Measurements from ENCODE around the gene A2M. TPM values are rescaled to one million over a fixed set of nuclear protein-coding genes. Genes with fewer than 3 reads are reported as not detected.
A peak's percentile ranks its signal among the peaks of the same experiment; 100 is the strongest.

The A2M gene
- total and polyA plus RNA-seq, 9 of the 15 experiments (the other 6 are each of a cell fraction or from before 2014, with no cell fraction given), result 0.08 to 2.3 TPM; not detected in 7

DNA sequence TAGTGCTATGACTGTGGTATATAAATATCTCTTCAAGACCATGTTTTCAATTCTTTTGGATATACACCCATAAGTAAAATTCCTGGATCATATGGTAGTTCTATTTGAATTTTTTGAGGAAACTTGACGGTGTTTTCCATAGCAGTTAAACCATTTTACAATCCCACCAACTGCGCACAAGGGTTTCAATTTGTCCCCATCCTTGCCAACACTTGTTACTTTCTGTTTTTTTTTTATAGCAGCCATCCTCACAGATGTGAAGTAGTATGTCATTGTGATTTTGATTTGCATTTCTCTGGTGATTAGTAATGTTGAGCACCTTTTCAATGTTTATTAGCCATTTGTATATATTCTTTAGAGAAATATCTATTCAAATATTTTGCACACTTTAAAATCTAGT, 14.5 kb upstream of the A2M start:
- peaks cover 16 to 18% of the 10 kb centered on the region in 2 experiments; a peak in 3 of 5 replicates for H3K27me3 ChIP-seq (ENCODE audit: control insufficient read depth in 2 of 2, insufficient read depth in 2 of 2, low read length in 2 of 2)
- intact Hi-C loops (cut with micrococcal nuclease), result no loop called here
- H2AFZ ChIP-seq (ENCODE audit: low read depth, low read length), result no peak overlapping the region
- no peak overlapping the region for H3K9ac ChIP-seq (ENCODE audit: insufficient read depth in 1 of 2, low read depth in 2 of 2, low read length in 2 of 2)
- no peak overlapping the region for H3K4me2 ChIP-seq (ENCODE audit: insufficient read depth, low read length)
- no peaks in the 10 kb centered on the region for H3K9me1 ChIP-seq (ENCODE audit: control insufficient read depth, insufficient read depth, low read length)
- FAIRE-seq (no peak), ATAC-seq (no peak), DNase-seq (ENCODE audit: extremely low read depth in 1 of 4, low spot score in 3 of 4) (no peak)
- no peaks in the 10 kb centered on the region for H3K79me2 ChIP-seq (ENCODE audit: control insufficient read depth, insufficient read depth, low read length)
- no peak for TF ChIP-seq PCBP2 (IDR thresholded peaks at IDR 0.05; ENCODE audit: low read depth, low read length, poor library complexity, severe bottlenecking)
- H3K4me3 ChIP-seq, result no peak overlapping the region
- H3K9me3 ChIP-seq (replicated peaks; ENCODE audit: control insufficient read depth, insufficient read depth, low read depth, low read length), result no peaks in the 10 kb centered on the region
- H3K36me3 ChIP-seq (ENCODE audit: control insufficient read depth, insufficient read depth, low read length), result no peaks in the 10 kb centered on the region
- H3K27ac ChIP-seq (ENCODE audit: extremely low read depth, low read depth, low read length), result no peak overlapping the region
- in situ Hi-C loops (cut with MboI), result no loop called here
- H4K20me1 ChIP-seq (replicated peaks; ENCODE audit: control insufficient read depth, insufficient read depth, low read length), result no peaks in the 10 kb centered on the region
- ChIA-PET CTCF (ENCODE audit: low intra/inter-chr PET ratio) (no interaction called here), POLR2A (no interaction called here)
- WGBS (ENCODE audit: insufficient coverage, low coverage, missing lambda C conversion rate), result 0% methylated on average over 2 of the region's 2 CpGs
- H3K4me1 ChIP-seq (replicated peaks in 1 of 2; ENCODE audit: control insufficient read depth in 2 of 2, insufficient read depth in 2 of 2, low read length in 2 of 2), result peaks cover 0 to 7% of the 10 kb centered on the region in 2 experiments; a peak in 1 of 5 replicates
- BruUV-seq (replicated peaks), result no TSS peak

DNA sequence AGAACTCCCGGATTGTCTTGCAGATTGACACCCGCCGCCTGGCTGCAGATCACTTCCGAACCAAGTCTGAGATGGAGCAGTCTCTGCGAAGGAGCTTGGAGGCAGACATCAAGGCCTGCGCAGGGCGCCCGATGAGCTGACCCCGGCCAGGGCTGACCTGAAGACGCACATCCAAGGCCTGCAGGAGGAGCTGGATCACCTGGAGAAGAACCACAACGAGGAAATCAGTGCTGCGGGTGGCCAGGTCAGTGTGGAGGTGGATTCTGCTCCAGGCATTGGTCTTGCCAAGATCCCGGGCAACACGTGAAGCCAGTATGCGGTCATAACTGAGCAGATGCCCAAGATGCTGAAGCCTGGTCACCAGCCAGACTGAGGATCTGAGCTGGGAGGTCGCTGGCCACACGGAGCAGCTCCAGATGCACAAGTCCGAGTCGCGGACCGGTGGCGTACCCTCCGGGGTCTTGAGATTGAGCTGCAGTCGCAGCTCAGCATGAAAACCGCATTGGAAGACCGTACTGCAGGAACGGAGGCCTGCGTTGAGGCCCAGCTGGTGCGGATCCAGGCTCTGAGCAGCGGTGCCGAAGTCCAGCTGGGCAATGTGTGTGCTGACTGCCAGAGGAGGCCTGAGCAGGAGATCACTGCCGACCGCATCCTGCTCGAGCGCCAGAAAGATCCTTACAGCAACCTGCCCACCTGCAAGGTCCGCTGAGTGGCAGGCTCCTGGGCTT, 12.4 kb upstream of the A2M start:
- intact Hi-C loops (cut with micrococcal nuclease) (no loop called here), in situ Hi-C loops (cut with MboI) (no loop called here)
- 1% methylated on average over 31 of the region's 36 CpGs for WGBS (ENCODE audit: insufficient coverage, low coverage, missing lambda C conversion rate)
- peaks cover 0 to 4% of the 10 kb centered on the region in 2 experiments; a peak in 1 of 5 replicates for H3K4me1 ChIP-seq (replicated peaks in 1 of 2; ENCODE audit: control insufficient read depth in 2 of 2, insufficient read depth in 2 of 2, low read length in 2 of 2)
- POLR2A ChIA-PET, result interaction anchor here (0.6 kb wide), 1 partner anchor 549 kb away, joined by 3 read pairs; no protein-coding TSS in a partner anchor
- DNase-seq (ENCODE audit: extremely low read depth in 1 of 4, low spot score in 3 of 4) (no peak), FAIRE-seq (no peak), ATAC-seq (no peak)
- no peaks in the 10 kb centered on the region for H3K9me3 ChIP-seq (replicated peaks; ENCODE audit: control insufficient read depth, insufficient read depth, low read depth, low read length)
- no TSS peak for BruUV-seq (replicated peaks)
- H3K36me3 ChIP-seq (ENCODE audit: control insufficient read depth, insufficient read depth, low read length), result no peaks in the 10 kb centered on the region
- H3K4me2 ChIP-seq (ENCODE audit: insufficient read depth, low read length), result no peak overlapping the region
- H2AFZ ChIP-seq (ENCODE audit: low read depth, low read length), result no peak overlapping the region
- H3K9ac ChIP-seq (ENCODE audit: insufficient read depth in 1 of 2, low read depth in 2 of 2, low read length in 2 of 2), result no peak overlapping the region; a peak in 1 of 4 replicates
- CTCF ChIA-PET (ENCODE audit: low intra/inter-chr PET ratio), result no interaction called here
- H3K4me3 ChIP-seq, result no peak overlapping the region
- H3K79me2 ChIP-seq (ENCODE audit: control insufficient read depth, insufficient read depth, low read length), result no peaks in the 10 kb centered on the region
- H4K20me1 ChIP-seq (replicated peaks; ENCODE audit: control insufficient read depth, insufficient read depth, low read length), result no peaks in the 10 kb centered on the region
- H3K27ac ChIP-seq (ENCODE audit: extremely low read depth, low read depth, low read length), result no peak overlapping the region
- H3K9me1 ChIP-seq (ENCODE audit: control insufficient read depth, insufficient read depth, low read length), result no peaks in the 10 kb centered on the region
- TF ChIP-seq NRF1 (conservative IDR thresholded peaks at IDR 0.05 in 1 of 2, IDR thresholded peaks at IDR 0.05 in 1 of 2), result 0 out of 4 replicates have a peak, but pooled peaks of 1 of the 2 experiments have one; percentile 22
- no peak for TF ChIP-seq MAZ (CRISPR knock-in tag; conservative IDR thresholded peaks at IDR 0.05 in 1 of 2, IDR thresholded peaks at IDR 0.05 in 1 of 2)
- H3K27me3 ChIP-seq (ENCODE audit: control insufficient read depth in 2 of 2, insufficient read depth in 2 of 2, low read length in 2 of 2), result peaks cover 18 to 29% of the 10 kb centered on the region in 2 experiments; a peak in 3 of 5 replicates

Data from K562 (cell line).